Retinal pigment epithelial cell (primary cell): ENCODE measurements around the gene TYMP.

ENCODE experiments used
- DNase-seq: peaks from one replicate; pipeline ENCODE4 v3.0.0-alpha.2; 2010; ENCODE audit warnings: low read depth
- H3K4me3 ChIP-seq: 2 replicates; pipeline ENCODE4 v1.5.1; 2011; ENCODE audit warnings: mild to moderate bottlenecking, low read length, control low read depth, moderate library complexity
- CTCF ChIP-seq: conservative IDR thresholded peaks from 2 replicates; pipeline ENCODE4 v1.5.1; 2011; ENCODE audit warnings: low read depth, low read length, control low read depth, inconsistent platforms

TYMP gene

GRCh38 chr22:50483977-50484853 lies 45.6 kb downstream of the TYMP start:
- TF ChIP-seq CTCF, result no peak
- DNase-seq, result no peak

GRCh38 chr22:50483556-50483955 lies 46.3 kb downstream of the TYMP start:
- no peak for DNase-seq
- TF ChIP-seq CTCF, result no peak
- no peak overlapping the region for H3K4me3 ChIP-seq

More at GRCh38 chr22:50483977-50484853, 45.6 kb downstream of the TYMP start:
- no peak overlapping the region for H3K4me3 ChIP-seq

GRCh38 chr22:50483106-50483505 lies 46.7 kb downstream of the TYMP start:
- H3K4me3 ChIP-seq, result no peak overlapping the region
- no peak for DNase-seq
- TF ChIP-seq CTCF, result no peak

GRCh38 chr22:50482107-50483074 lies 47.4 kb downstream of the TYMP start:
- DNase-seq, result no peak
- peak overlapping the region; percentile 25 for H3K4me3 ChIP-seq
- no peak for TF ChIP-seq CTCF

GRCh38 chr22:50481440-50482106 lies 48.2 kb downstream of the TYMP start, which contains the start of gene ADM2:
TSS of gene ADM2 (plus strand) at chr22:50481543. CDS start at chr22:50481848, 305 bp downstream.
- no peak for DNase-seq
- H3K4me3 ChIP-seq, result peak within 1 kb of the TSS; percentile 25
- TF ChIP-seq CTCF, result no peak

- DNase-seq, result no peak
- H3K4me3 ChIP-seq, result no peak overlapping the region
- no peak for TF ChIP-seq CTCF
Observed at GRCh38 chr22:50481045-50481439, 48.8 kb downstream of the TYMP start.
